ENCODE results near the gene INHBA.

Gene INHBA

GRCh38 chr7:41710838-41711237 is 7.9 kb upstream of the INHBA start:
- DNase-seq: no peak
- in situ Hi-C loops (cut with HindIII; ENCODE audit: low pct_ligation_motif_present, low sequenced_read_pairs): loop anchor here (25.0 kb wide), 1 partner anchor 201 kb away; no protein-coding TSS in a partner anchor
- Histone ChIP-seq H3K36me3 (replicated peaks) (no peaks in the 10 kb centered on the region), H3K27me3 (replicated peaks) (no peaks in the 10 kb centered on the region), H3K4me3 (ENCODE audit: low read depth, low read length) (no peak overlapping the region), H3K27ac (no peak overlapping the region)
- TF ChIP-seq CTCF (IDR thresholded peaks at IDR 0.05; ENCODE audit: low read depth, low read length, missing control alignments): no peak

DNA sequence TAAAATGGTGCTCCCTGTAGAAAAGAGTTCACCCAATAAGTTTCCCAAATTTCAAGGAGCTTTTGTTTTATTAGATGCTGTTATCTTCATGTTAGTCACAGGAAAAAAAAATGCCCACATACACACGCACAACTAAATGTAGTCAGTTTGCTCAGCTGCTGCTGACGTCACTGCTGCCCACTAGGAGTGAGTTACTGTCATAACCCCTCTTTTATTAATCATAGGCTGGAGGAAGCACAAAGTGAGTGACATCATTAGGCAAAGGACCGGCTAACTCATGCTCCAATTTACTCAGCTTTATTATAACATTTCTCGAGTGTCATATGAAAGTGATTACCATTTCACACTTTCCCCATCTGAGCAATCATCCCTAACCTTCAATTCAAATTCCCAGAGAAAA is 6.7 kb upstream of the INHBA start:
- peak; percentile 98 for DNase-seq
- Histone ChIP-seq H3K27me3 (replicated peaks) (no peaks in the 10 kb centered on the region), H3K4me3 (ENCODE audit: low read depth, low read length) (no peak overlapping the region), H3K27ac (peak overlapping the region; percentile 70), H3K36me3 (replicated peaks) (no peaks in the 10 kb centered on the region)
- in situ Hi-C loops (cut with HindIII; ENCODE audit: low pct_ligation_motif_present, low sequenced_read_pairs): loop anchor here (25.0 kb wide), 1 partner anchor 203 kb away; no protein-coding TSS in a partner anchor
- TF ChIP-seq CTCF (IDR thresholded peaks at IDR 0.05; ENCODE audit: low read depth, low read length, missing control alignments): no peak

- H3K27me3 ChIP-seq (replicated peaks): no peaks in the 10 kb centered on the region
- DNase-seq: no peak
- H3K4me3 ChIP-seq (ENCODE audit: low read depth, low read length): no peak overlapping the region
- H3K27ac ChIP-seq: peak overlapping the region; percentile 70
- in situ Hi-C loops (cut with HindIII; ENCODE audit: low pct_ligation_motif_present, low sequenced_read_pairs): loop anchor here (25.0 kb wide), 1 partner anchor 204 kb away; no protein-coding TSS in a partner anchor
- no peaks in the 10 kb centered on the region for H3K36me3 ChIP-seq (replicated peaks)
- TF ChIP-seq CTCF (IDR thresholded peaks at IDR 0.05; ENCODE audit: low read depth, low read length, missing control alignments): no peak
Measured at GRCh38 chr7:41708581-41709358, 5.9 kb upstream of the INHBA start.

DNA sequence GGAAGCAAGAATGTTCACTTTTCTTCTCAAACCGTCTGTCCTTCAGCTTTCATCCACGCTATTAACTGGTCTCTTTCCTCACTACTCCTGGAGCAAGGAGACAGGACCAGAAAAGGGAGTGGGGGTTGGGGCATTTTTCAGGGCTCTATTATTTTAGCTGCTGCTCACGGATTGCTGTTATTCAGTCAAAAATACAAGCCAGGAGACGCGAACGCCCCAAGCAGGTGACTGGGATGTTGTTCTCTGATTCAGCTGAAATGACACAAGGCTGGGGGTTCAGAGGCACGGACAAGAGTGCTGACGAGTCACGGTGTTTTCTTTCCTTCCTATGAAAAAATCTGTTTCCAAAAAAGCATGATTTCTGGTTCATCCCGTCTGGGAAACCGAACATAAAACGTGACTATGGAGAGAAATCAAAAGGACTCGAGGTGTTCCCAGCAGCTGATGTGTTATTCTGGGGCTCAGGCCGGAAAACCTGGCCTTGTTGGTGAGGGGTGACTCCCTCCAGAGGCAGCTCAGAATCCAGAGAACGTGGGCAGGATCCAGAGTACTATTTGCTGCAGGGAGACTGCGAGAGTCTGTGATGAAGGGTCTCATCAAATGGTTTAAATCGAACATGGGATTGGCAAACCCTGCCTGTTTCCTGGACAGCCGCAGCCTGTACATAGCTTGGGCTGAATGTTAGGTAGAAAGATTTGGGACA is 3.5 kb upstream of the INHBA start:
- DNase-seq: no peak
- peak overlapping the region; percentile 78 for H3K27ac ChIP-seq
- H3K4me3 ChIP-seq (ENCODE audit: low read depth, low read length): peak overlapping the region; percentile 56
- no peaks in the 10 kb centered on the region for H3K36me3 ChIP-seq (replicated peaks)
- no peak for TF ChIP-seq CTCF (IDR thresholded peaks at IDR 0.05; ENCODE audit: low read depth, low read length, missing control alignments)
- no peaks in the 10 kb centered on the region for H3K27me3 ChIP-seq (replicated peaks)
- in situ Hi-C loops (cut with HindIII; ENCODE audit: low pct_ligation_motif_present, low sequenced_read_pairs): loop anchor here (25.0 kb wide), 1 partner anchor 206 kb away; no protein-coding TSS in a partner anchor

DNA sequence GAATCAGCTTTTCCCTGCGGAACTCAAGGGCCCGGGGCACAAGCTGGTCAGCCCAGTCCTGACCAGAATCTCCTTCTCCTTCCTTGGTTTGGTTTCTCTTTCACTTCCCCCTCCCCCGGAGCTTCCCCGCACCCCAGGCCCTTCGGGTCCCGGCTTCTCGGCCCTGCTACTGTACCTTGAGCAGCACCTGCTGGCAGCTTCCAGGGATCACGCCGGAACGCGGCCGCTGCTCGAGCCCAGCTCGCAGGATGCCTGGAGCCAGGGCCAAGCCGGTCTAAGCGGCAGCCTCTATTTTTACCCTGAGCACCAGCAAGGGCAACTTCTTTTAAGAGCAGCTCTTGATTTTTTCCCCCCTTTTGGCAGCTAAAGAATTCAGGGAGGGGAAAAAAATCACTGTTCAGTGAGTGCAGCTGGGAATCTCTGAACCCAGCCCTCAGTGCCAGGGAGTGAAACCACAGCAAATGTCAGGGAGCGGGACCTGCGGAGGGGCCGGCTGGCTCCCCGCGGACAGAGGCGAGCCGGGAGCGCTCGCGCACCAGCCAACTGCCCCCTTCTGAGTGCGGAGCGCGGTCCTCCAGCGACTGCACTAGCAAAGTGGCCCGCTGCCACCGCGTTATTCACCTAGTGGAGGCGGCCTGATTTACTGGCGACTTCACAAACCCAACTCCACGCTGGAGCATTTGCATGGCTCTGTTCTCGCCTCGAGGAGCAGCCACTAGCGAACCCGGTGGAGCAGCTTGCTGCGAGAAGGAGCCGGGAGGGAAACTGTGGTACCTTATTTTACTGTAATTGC is 2.4 kb upstream of the INHBA start:
- peak overlapping the region; percentile 78 for H3K27ac ChIP-seq

More for the DNA sequence above, 2.4 kb upstream of the INHBA start:
- Histone ChIP-seq H3K4me3 (ENCODE audit: low read depth, low read length) (peak overlapping the region; percentile 56), H3K36me3 (replicated peaks) (no peaks in the 10 kb centered on the region), H3K27me3 (replicated peaks) (no peaks in the 10 kb centered on the region)
- in situ Hi-C loops (cut with HindIII; ENCODE audit: low pct_ligation_motif_present, low sequenced_read_pairs): loop anchor here (25.0 kb wide), 1 partner anchor 207 kb away; no protein-coding TSS in a partner anchor
- DNase-seq: peak; percentile 89
- TF ChIP-seq CTCF (IDR thresholded peaks at IDR 0.05; ENCODE audit: low read depth, low read length, missing control alignments): peak; percentile 88

Data from brain microvascular endothelial cell (primary cell).